GM15510 (cell line): ENCODE results near the gene UROS.
A peak's percentile ranks its signal among the peaks of the same experiment; 100 is the strongest.

Experiments
- POLR2A ChIP-seq: IDR thresholded peaks from 3 replicates; pipeline ENCODE4 v1.6.1; 2011; ENCODE audit warnings: borderline replicate concordance; ENCODE audit not compliant: insufficient read length; ENCODE audit errors: extremely low read depth

The UROS gene

GRCh38 chr10:125822878-125823662 is at the start of gene UROS, which contains the start of gene BCCIP:
UROS (minus strand) TSS chr10:125823258; CDS start chr10:125816499, 6,759 bp downstream.
BCCIP (plus strand) TSS chr10:125823546; CDS start chr10:125823558, 12 bp downstream.
- peak; percentile 79 for TF ChIP-seq POLR2A

- TF ChIP-seq POLR2A, result no peak
Observed at GRCh38 chr10:125871338-125871737, 48.3 kb upstream of the UROS start.

DNA sequence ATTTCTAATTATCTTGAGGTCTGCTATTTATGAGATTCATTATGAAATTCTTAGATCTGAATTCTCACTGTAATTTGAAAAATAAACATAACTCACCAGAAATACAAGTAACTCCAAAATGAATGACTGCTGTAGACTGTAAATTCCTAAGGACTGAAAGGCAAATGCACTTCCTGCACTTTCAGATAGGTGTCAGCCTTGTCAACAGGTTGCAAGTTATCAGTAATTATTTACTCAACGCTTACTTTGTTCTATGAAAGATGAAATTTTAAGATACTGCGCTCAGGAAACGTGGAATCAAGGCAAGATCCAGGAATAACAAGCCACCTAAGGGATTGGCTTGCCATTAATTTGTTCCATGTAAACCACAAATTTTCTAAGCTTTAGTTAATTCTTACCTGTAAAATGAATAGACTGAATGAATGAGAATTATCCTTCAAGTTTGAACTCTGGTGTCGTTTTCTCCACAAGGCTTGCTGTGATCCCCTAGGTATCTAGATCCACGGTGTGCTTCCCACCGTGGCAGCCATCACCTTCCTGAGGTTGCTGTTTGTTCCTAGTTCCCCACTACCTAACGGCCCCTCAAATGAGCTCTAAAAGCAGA is 45.4 kb upstream of the UROS start:
- TF ChIP-seq POLR2A, result no peak

GRCh38 chr10:125866421-125867029 is 43.5 kb upstream of the UROS start:
- TF ChIP-seq POLR2A, result no peak

GRCh38 chr10:125865120-125865519 is 42.1 kb upstream of the UROS start:
- no peak for TF ChIP-seq POLR2A

DNA sequence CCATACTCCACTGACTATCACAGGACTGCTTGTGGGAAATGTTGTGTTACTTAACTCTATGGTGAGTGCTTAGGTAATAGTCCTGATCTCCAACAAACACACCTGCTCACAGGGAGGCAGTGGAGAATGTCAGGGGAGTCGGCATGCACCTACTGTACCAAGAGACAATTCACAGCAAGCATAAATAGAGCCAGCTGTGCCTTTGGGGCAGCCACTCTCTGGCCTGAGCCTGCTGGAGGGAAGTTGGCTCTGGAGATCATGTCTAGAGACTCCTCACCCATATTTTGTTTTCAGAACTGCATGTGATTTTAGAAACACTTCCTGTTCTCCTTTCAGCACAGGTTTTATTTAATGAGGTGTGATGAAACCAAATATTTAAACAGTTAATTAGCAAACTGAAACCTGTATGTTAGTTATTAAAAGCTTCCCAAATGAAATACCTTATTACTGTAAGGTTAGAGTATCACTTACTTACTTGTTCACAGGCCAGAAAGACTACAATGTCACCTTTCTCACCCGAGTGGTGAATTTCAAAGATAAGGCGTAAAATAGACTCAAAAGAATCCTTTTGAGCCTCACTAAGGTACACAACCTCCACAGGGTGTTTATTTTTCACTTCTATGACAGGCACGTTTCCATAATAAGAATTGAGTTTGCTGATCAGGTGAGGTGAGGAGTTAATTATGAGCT is 36.2 kb upstream of the UROS start:
- no peak for TF ChIP-seq POLR2A

- no peak for TF ChIP-seq POLR2A
Observed at GRCh38 chr10:125857185-125857760, 34.2 kb upstream of the UROS start.

DNA sequence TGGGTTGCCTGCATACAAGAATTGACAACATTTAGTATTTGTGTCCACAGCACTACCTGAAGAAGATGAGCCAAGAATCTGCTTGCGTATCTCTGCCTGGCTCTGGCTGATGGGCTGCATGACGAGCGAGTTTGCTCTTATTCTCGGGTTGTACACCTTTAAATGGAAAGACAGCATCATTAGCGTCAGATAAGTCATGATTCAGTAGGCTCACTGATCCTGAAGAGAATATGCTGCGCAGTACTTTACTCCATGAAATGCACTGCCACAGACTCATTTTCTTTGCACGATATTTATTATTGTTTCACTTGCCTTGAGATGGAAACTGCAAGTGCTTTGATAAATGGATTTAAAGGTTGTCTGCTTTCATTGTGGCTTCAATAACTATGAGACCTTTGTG is 29.4 kb upstream of the UROS start:
- TF ChIP-seq POLR2A, result no peak

GRCh38 chr10:125850766-125851731 is 28.0 kb upstream of the UROS start:
- no peak for TF ChIP-seq POLR2A

DNA sequence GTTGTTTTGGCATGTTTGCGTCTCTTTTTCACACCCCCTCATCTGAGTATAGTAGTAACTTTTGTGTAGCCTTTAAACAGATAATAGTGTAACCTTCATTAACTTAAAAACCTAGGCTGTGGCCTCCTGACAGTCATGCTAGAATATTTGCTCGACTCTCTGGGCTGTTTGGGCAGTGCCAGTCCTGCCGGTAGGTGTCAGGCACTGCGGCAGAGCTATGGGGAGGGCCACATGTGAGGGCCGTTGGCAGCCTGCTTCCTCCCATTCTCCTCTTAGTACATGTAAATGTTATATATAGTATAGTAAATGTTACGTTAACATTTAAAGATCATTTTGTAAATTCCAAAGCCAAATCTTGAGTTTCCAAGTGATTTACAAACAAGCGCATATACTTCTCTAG is 26.4 kb upstream of the UROS start:
- TF ChIP-seq POLR2A, result no peak

DNA sequence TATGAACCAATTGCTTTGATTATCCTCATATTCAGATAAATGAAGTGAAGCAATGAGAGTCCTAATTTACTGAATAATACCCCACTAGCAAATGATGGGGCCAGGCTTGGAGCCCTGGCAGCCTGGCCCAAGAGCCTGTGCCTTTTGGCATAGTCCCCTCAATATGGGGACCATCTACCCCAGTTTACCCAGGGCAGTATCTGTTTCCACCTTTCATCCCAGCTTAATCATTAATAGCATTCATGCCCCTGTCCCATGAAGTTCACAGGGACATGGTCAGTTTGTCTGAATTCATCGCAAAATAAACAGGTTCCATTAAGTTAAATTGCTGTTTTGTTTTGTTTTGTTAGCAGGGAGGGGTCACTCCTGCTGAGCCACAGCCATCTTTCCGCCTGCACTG is 25.8 kb upstream of the UROS start:
- no peak for TF ChIP-seq POLR2A

DNA sequence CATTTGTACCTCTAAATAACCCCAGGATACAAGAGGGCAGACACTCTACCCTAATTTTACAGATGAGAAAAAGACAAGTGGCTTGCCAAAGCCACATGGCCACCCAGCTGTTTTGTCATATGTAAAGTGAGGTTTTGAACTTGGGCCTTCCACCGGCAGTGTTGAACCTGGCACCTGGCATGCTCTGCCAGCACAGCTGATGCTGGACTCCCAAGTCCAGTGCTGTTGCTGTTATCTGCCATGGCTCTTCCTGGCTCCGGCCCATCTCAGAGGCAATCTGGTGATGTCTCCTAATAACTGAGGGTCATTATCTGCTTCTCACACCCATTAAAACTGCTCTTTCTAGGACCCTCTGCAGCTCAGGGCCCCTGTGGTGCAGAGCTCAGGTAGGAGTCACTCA is 25.3 kb upstream of the UROS start:
- TF ChIP-seq POLR2A, result no peak

DNA sequence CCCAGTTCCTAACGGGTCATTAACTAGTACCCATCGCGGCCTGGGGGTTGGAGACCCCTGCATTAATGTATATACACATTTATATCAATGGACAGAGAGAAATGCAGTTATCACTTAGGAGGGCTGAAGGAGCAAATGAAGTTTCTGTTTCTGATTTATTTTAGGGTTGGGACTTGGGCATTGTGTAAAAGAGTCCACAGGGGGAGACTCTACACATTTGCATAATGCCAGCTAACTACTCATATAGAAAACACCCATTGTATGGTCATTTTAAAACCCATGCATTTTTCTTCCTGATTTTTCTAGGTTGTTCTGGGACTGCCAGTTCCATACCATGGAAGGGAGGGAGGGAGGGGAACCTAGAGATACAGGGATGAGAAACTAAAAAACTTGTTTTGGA is 23.8 kb upstream of the UROS start:
- no peak for TF ChIP-seq POLR2A

DNA sequence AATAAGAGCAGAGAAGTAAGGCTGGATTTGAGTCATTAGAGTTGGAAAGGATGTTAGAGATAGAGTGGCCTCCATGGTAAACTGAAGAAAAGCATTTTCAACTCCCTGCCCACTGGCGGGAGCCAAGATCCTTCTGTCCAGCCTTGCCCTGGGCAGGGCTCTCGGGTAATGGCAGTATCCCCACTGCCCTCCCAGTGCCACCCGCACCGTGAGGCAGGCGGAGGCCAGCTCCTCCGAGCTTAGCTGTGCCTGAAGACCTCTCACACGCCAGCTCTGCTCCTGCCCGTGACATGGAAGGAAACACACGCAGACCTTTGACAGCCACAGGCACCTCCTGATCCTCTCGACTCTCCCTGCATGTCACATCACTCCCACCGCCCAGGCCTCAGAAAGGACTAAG is 22.6 kb upstream of the UROS start:
- no peak for TF ChIP-seq POLR2A
